ENCODE measurements around the gene ZNF784.

DNA sequence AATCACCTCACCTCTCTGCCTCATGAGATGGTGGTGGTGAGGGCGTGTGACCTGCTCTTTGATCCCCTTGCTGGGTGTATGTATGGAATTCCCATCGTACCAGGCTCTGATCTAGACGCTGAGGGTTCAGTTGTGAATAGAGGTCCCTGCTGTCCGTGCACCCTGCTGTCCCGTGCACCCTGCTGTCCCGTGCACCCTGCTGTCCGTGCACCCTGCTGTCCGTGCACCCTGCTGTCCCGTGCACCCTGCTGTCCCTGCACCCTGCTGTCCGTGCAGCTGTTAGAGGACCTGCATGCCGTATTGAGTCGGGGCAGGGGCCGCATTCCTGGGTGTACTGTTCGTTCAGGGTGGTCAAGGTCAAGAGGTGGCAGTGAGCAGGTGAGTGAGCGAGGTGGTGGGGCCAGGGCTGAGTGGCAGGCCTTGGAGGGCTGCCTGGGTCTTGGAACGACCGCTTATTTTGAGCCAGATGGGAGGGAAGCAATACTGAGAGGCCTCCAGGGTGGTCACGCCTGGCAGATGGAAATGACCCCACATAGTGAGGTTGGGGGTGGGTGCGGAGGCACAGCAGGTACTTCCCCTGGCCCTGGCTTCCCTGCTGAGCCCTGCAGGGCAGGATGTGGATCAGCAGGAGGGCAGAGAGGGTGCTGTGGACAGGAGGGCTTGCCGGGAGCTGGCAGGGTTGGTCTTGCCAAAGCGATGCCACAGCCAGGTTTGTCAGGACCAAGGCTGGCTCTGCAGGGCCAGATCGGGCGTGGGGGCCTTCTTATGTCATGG lies 46.1 kb upstream of the ZNF784 start:
- TF ChIP-seq ZZZ3 (IDR thresholded peaks at IDR 0.05), result no peak
- TF ChIP-seq, protein P1, sequence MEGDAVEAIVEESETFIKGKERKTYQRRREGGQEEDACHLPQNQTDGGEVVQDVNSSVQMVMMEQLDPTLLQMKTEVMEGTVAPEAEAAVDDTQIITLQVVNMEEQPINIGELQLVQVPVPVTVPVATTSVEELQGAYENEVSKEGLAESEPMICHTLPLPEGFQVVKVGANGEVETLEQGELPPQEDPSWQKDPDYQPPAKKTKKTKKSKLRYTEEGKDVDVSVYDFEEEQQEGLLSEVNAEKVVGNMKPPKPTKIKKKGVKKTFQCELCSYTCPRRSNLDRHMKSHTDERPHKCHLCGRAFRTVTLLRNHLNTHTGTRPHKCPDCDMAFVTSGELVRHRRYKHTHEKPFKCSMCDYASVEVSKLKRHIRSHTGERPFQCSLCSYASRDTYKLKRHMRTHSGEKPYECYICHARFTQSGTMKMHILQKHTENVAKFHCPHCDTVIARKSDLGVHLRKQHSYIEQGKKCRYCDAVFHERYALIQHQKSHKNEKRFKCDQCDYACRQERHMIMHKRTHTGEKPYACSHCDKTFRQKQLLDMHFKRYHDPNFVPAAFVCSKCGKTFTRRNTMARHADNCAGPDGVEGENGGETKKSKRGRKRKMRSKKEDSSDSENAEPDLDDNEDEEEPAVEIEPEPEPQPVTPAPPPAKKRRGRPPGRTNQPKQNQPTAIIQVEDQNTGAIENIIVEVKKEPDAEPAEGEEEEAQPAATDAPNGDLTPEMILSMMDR (IDR thresholded peaks at IDR 0.05 in 2 of 3, conservative IDR thresholded peaks at IDR 0.05 in 1 of 3; ENCODE audit: insufficient read depth in 2 of 3, low read depth in 1 of 3, low read length in 3 of 3), result no peak
- no peak for TF ChIP-seq ZNF583 (CRISPR knock-in tag; IDR thresholded peaks at IDR 0.05)
- no peak for TF ChIP-seq CREM (IDR thresholded peaks at IDR 0.05; ENCODE audit: low read depth)
- no peak for TF ChIP-seq TCF3 (CRISPR knock-in tag; IDR thresholded peaks at IDR 0.05)
- TF ChIP-seq, protein P2, sequence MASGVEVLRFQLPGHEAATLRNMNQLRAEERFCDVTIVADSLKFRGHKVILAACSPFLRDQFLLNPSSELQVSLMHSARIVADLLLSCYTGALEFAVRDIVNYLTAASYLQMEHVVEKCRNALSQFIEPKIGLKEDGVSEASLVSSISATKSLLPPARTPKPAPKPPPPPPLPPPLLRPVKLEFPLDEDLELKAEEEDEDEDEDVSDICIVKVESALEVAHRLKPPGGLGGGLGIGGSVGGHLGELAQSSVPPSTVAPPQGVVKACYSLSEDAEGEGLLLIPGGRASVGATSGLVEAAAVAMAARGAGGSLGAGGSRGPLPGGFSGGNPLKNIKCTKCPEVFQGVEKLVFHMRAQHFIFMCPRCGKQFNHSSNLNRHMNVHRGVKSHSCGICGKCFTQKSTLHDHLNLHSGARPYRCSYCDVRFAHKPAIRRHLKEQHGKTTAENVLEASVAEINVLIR (CRISPR knock-in tag; IDR thresholded peaks at IDR 0.05), result no peak
- TF ChIP-seq ETV6 (IDR thresholded peaks at IDR 0.05; ENCODE audit: borderline replicate concordance in 1 of 2, low read depth in 2 of 2, low read length in 1 of 2), result no peak
- no peak for TF ChIP-seq ETV6 (CRISPR knock-in tag; IDR thresholded peaks at IDR 0.05; ENCODE audit: borderline replicate concordance)
- no peak for TF ChIP-seq CBX8 (IDR thresholded peaks at IDR 0.05; ENCODE audit: borderline replicate concordance, extremely low read depth, low read depth, low read length, poor library complexity, severe bottlenecking)
- TF ChIP-seq, protein P3, sequence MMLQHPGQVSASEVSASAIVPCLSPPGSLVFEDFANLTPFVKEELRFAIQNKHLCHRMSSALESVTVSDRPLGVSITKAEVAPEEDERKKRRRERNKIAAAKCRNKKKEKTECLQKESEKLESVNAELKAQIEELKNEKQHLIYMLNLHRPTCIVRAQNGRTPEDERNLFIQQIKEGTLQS (IDR thresholded peaks at IDR 0.05), result no peak
- TF ChIP-seq, protein P3 (CRISPR knock-in tag; conservative IDR thresholded peaks at IDR 0.05), result no peak
- TF ChIP-seq, protein P4, sequence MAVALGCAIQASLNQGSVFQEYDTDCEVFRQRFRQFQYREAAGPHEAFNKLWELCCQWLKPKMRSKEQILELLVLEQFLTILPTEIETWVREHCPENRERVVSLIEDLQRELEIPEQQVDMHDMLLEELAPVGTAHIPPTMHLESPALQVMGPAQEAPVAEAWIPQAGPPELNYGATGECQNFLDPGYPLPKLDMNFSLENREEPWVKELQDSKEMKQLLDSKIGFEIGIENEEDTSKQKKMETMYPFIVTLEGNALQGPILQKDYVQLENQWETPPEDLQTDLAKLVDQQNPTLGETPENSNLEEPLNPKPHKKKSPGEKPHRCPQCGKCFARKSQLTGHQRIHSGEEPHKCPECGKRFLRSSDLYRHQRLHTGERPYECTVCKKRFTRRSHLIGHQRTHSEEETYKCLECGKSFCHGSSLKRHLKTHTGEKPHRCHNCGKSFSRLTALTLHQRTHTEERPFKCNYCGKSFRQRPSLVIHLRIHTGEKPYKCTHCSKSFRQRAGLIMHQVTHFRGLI (CRISPR knock-in tag; IDR thresholded peaks at IDR 0.05), result no peak

All from K562 (cell line).